Measurements from ENCODE around the gene FZD7.

FZD7 gene

GRCh38 chr2:202069170-202070067, 35.8 kb downstream of the FZD7 start:
- no peak for DNase-seq

- no peak for DNase-seq
Measured at GRCh38 chr2:202071107-202071506, 37.5 kb downstream of the FZD7 start.

- DNase-seq, result no peak
Measured at GRCh38 chr2:202072226-202072625, 38.6 kb downstream of the FZD7 start.

- no peak for DNase-seq
Measured at GRCh38 chr2:202072737-202073401, 39.2 kb downstream of the FZD7 start, which contains the start of gene KIAA2012. KIAA2012 (plus strand) TSS chr2:202073255; CDS start chr2:202073628, 373 bp downstream.

- no peak for DNase-seq
Measured at GRCh38 chr2:202074324-202074723, 40.7 kb downstream of the FZD7 start.

GRCh38 chr2:202079310-202079709, 45.7 kb downstream of the FZD7 start:
- no peak for DNase-seq

GRCh38 chr2:202084265-202084664, 50.6 kb downstream of the FZD7 start:
- DNase-seq, result no peak
